IMR-90 (cell line): ENCODE data around the gene CHMP4B.

ENCODE experiments used
- BHLHE40 ChIP-seq: fragments of 150-350 bp; IDR thresholded peaks from 2 replicates; pipeline ENCODE4 v1.6.1; 2016; ENCODE audit warnings: mild to moderate bottlenecking, low read depth, low read length
- CEBPB ChIP-seq: IDR thresholded peaks from 2 replicates; pipeline ENCODE4 v1.6.1; 2012; ENCODE audit warnings: low read depth, low read length, improper control_type of control experiment
- CHD1 ChIP-seq: IDR thresholded peaks from 2 replicates; pipeline ENCODE4 v1.6.1; 2012; ENCODE audit warnings: low read depth, low read length, improper control_type of control experiment
- FOS ChIP-seq: fragments of 150-350 bp; IDR thresholded peaks from 2 replicates; pipeline ENCODE4 v1.6.1; 2016; ENCODE audit warnings: low read depth, low read length
- MAZ ChIP-seq: IDR thresholded peaks from 2 replicates; pipeline ENCODE4 v1.6.1; 2012; ENCODE audit warnings: low read depth, mild to moderate bottlenecking, low read length, improper control_type of control experiment, moderate library complexity, borderline replicate concordance
- MXI1 ChIP-seq: IDR thresholded peaks from 2 replicates; pipeline ENCODE4 v1.6.1; 2012; ENCODE audit warnings: low read depth, mild to moderate bottlenecking, low read length, moderate library complexity, borderline replicate concordance
- POLR2A ChIP-seq: IDR thresholded peaks from 2 replicates; pipeline ENCODE4 v1.6.1; 2012; ENCODE audit warnings: mild to moderate bottlenecking, low read depth, low read length
- RAD21 ChIP-seq: IDR thresholded peaks from 2 replicates; pipeline ENCODE4 v1.6.1; 2012; ENCODE audit warnings: low read length, improper control_type of control experiment
- RCOR1 ChIP-seq: IDR thresholded peaks from 2 replicates; pipeline ENCODE4 v1.6.1; 2012; ENCODE audit warnings: mild to moderate bottlenecking, low read length, improper control_type of control experiment; ENCODE audit not compliant: insufficient replicate concordance
- RFX5 ChIP-seq: IDR thresholded peaks from 2 replicates; pipeline ENCODE4 v1.8.0; 2012; ENCODE audit warnings: low read depth, mild to moderate bottlenecking, low read length, moderate library complexity
- TF ChIP-seq, protein P1 (sequence below): conservative IDR thresholded peaks from 2 replicates; pipeline ENCODE4 v1.5.1; 2012; ENCODE audit warnings: mild to moderate bottlenecking, low read depth, low read length, improper control_type of control experiment
- TF ChIP-seq, protein P2 (sequence below): fragments of 150-350 bp; IDR thresholded peaks from 2 replicates; pipeline ENCODE4 v1.6.1; 2016; ENCODE audit warnings: low read depth, mild to moderate bottlenecking, low read length, moderate library complexity, borderline replicate concordance
- TF ChIP-seq, protein P3 (sequence below): fragments of 150-350 bp; IDR thresholded peaks from 2 replicates; pipeline ENCODE4 v1.6.1; 2017; ENCODE audit warnings: mild to moderate bottlenecking, antibody characterized with exemption, low read length, low read depth

- TF ChIP-seq, protein P1, sequence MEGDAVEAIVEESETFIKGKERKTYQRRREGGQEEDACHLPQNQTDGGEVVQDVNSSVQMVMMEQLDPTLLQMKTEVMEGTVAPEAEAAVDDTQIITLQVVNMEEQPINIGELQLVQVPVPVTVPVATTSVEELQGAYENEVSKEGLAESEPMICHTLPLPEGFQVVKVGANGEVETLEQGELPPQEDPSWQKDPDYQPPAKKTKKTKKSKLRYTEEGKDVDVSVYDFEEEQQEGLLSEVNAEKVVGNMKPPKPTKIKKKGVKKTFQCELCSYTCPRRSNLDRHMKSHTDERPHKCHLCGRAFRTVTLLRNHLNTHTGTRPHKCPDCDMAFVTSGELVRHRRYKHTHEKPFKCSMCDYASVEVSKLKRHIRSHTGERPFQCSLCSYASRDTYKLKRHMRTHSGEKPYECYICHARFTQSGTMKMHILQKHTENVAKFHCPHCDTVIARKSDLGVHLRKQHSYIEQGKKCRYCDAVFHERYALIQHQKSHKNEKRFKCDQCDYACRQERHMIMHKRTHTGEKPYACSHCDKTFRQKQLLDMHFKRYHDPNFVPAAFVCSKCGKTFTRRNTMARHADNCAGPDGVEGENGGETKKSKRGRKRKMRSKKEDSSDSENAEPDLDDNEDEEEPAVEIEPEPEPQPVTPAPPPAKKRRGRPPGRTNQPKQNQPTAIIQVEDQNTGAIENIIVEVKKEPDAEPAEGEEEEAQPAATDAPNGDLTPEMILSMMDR: no peak
- TF ChIP-seq CEBPB: no peak
- no peak for TF ChIP-seq RCOR1
- no peak for TF ChIP-seq MAZ
- no peak for TF ChIP-seq POLR2A
- no peak for TF ChIP-seq MXI1
- no peak for TF ChIP-seq CHD1
- TF ChIP-seq, protein P2, sequence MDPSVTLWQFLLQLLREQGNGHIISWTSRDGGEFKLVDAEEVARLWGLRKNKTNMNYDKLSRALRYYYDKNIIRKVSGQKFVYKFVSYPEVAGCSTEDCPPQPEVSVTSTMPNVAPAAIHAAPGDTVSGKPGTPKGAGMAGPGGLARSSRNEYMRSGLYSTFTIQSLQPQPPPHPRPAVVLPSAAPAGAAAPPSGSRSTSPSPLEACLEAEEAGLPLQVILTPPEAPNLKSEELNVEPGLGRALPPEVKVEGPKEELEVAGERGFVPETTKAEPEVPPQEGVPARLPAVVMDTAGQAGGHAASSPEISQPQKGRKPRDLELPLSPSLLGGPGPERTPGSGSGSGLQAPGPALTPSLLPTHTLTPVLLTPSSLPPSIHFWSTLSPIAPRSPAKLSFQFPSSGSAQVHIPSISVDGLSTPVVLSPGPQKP: no peak
- no peak for TF ChIP-seq BHLHE40
- no peak for TF ChIP-seq RAD21
- TF ChIP-seq, protein P3, sequence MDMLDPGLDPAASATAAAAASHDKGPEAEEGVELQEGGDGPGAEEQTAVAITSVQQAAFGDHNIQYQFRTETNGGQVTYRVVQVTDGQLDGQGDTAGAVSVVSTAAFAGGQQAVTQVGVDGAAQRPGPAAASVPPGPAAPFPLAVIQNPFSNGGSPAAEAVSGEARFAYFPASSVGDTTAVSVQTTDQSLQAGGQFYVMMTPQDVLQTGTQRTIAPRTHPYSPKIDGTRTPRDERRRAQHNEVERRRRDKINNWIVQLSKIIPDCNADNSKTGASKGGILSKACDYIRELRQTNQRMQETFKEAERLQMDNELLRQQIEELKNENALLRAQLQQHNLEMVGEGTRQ: no peak
- no peak for TF ChIP-seq RFX5
- no peak for TF ChIP-seq FOS
These were observed 44.5 kb upstream of the CHMP4B start for GRCh38 chr20:33766686-33767085.
